Measurements from ENCODE around the gene SAMHD1.
"Not testable (repeated sequence)": the region's sequence is repeated elsewhere in the genome, so short reads cannot be mapped to it uniquely, and the experiment has no call there.

Gene SAMHD1

GRCh38 chr20:36917943-36918342, 33.6 kb downstream of the SAMHD1 start:
- FAIRE-seq = no peak
- no peak for DNase-seq (ENCODE audit: low spot score)

GRCh38 chr20:36917240-36917639, 34.3 kb downstream of the SAMHD1 start:
- FAIRE-seq = no peak

GRCh38 chr20:36916199-36916598, 35.3 kb downstream of the SAMHD1 start:
- DNase-seq (ENCODE audit: low spot score) (no peak), FAIRE-seq (no peak)

More at GRCh38 chr20:36917240-36917639, 34.3 kb downstream of the SAMHD1 start:
- no peak for DNase-seq (ENCODE audit: low spot score)

GRCh38 chr20:36908603-36909002, 42.9 kb downstream of the SAMHD1 start:
- FAIRE-seq (no peak), DNase-seq (ENCODE audit: low spot score) (no peak)

DNA sequence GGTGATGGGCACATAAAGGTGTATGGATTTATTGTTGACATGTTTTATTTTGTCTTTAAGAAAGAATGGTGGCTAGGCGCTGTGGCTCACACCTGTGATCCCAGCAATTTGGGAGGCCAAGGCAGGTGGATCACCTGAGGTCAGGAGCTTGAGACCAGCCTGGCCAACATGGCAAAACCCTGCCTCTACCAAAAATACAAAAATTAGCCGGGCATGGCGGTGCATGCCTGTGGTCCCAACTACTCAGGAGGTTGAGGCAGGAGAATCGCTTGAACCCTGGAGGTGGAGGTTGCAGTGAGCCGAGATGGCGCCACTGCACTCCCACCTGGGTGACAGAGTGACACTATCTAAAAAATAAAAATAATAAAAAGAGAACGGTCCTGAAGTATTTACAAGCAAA, 45.4 kb downstream of the SAMHD1 start:
- FAIRE-seq; DNase-seq (ENCODE audit: low spot score): not testable (repeated sequence)

DNA sequence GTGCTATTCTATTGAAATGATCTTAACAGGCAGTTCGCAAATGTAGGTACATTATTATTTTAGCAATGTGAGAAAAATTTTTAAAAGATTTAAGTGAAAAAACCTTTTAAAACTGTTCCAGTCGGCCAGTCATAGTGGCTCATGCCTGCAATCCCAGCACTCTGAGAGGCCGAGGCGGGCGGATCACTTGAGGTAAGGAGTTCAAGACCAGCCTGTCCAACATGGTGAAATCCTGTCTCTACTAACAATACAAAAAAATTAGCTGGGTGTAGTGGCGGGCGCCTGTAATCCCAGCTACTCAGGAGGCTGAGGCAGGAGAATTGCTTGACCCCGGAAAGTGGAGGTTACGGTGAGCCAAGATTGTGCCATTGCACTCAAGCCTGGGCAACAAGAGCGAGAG, 45.9 kb downstream of the SAMHD1 start:
- DNase-seq (ENCODE audit: low spot score); FAIRE-seq: not testable (repeated sequence)

GRCh38 chr20:36904690-36905089, 46.8 kb downstream of the SAMHD1 start:
- DNase-seq (ENCODE audit: low spot score) (no peak), FAIRE-seq (no peak)

DNA sequence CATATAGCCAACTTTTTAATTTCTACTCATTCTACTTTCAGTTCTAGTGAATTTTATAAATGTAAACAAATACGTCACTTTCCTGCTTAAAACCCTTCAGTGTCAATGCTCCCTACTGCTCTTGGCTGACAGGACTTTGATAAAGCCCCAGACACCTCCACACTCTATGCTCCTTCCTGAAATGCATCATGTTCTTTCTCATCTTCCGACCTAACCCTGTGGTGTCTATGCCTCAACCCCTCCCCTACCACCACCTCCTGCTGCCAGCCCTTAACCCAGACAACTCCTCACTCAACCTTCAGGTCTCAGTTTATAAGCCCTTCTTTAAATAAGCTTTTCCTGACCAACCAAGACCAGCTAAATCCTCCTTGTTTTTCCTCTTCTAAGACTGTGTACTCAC, 56.5 kb downstream of the SAMHD1 start:
- DNase-seq (ENCODE audit: low spot score) = no peak
- no peak for FAIRE-seq

GRCh38 chr20:36893801-36894200, 57.7 kb downstream of the SAMHD1 start:
- no peak for FAIRE-seq
- DNase-seq (ENCODE audit: low spot score) = no peak

- no peak for DNase-seq (ENCODE audit: low spot score)
These were observed 60.3 kb downstream of the SAMHD1 start for GRCh38 chr20:36891211-36891610.

DNA sequence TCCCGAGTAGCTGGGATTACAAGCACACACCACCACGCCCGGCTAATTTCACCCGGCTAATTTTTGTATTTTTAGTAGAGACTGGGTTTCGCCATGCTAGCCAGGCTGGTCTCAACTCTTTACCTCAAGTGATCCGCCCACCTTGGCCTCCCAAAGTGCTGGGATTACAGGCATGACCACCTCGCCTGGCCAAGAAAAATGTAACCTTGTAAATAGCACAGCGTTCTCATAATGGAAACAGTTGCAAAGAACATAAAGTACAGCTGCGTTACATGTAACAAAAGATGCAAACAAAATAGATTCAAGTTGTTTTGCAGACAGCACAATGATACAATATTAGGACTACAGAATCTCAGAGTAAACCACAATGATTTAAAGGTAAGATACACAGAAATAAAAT, 60.9 kb downstream of the SAMHD1 start:
- no peak for DNase-seq (ENCODE audit: low spot score)
- FAIRE-seq = no peak

More at GRCh38 chr20:36891211-36891610, 60.3 kb downstream of the SAMHD1 start:
- FAIRE-seq = no peak

DNA sequence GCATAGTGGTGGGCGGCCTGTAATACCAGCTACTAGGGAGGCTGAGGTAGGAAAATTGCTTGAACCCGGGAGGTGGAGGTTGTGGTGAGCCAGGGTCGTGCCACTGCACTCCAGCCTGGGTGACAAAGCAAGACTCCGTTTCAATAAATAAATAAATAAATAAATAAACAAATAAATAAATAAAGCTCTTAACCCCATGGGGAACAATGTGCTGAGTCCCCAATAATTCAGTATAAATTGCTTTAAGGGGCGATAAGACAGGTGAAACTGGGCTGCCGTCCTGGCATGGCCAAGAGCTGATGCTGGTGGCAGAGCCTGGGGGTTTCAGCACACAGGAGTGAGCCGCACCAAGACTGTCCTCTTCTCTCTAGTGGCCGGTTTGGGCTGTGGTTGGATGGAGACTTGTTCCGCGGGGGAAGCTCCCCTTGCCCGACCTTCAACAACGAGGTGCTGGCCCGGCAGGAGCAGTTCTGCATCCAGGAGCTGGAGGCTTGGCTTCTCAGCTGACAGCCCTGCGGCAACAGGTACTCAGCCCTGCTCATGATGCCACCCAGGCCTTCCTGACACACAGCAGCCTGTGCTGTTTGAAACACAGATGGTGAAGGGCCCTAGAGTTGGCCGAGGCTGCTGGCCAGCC, 62.5 kb downstream of the SAMHD1 start:
- no peak for FAIRE-seq
- DNase-seq (ENCODE audit: low spot score) = no peak

- no peak for DNase-seq (ENCODE audit: low spot score)
- FAIRE-seq = no peak
These were observed 63.8 kb downstream of the SAMHD1 start for GRCh38 chr20:36887752-36888090.

GRCh38 chr20:36886859-36887751, 64.4 kb downstream of the SAMHD1 start:
- DNase-seq (ENCODE audit: low spot score) = peak; percentile 69
- peak; percentile 31 for FAIRE-seq

- DNase-seq (ENCODE audit: low spot score) (no peak), FAIRE-seq (no peak)
These were observed 66.2 kb downstream of the SAMHD1 start for GRCh38 chr20:36885356-36885755.

- FAIRE-seq = no peak
- DNase-seq (ENCODE audit: low spot score) = no peak
These were observed 67.5 kb downstream of the SAMHD1 start for GRCh38 chr20:36883977-36884535.

GRCh38 chr20:36881888-36882287, 69.6 kb downstream of the SAMHD1 start:
- FAIRE-seq (no peak), DNase-seq (ENCODE audit: low spot score) (peak; percentile 54)

DNA sequence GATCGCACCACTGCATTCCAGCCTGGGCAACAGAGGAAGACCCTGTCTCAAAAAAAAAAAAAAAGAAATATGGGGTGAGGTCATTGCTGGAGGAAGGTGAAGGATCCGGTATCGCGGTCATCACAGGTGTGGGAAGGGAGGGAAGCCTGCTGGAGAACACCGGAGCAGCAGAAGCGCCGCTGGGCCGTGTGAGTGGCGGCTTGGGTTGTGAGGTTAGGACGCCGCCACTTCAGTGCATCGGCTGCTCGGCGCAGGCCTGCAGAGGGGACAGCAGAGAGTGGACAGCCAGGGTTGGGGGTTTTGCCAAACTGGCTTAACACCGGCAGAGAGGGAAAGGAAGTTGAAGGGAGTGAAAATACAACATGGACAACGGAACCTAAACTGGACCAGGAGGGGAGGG, 70.2 kb downstream of the SAMHD1 start:
- FAIRE-seq (no peak), DNase-seq (ENCODE audit: low spot score) (no peak)

DNA sequence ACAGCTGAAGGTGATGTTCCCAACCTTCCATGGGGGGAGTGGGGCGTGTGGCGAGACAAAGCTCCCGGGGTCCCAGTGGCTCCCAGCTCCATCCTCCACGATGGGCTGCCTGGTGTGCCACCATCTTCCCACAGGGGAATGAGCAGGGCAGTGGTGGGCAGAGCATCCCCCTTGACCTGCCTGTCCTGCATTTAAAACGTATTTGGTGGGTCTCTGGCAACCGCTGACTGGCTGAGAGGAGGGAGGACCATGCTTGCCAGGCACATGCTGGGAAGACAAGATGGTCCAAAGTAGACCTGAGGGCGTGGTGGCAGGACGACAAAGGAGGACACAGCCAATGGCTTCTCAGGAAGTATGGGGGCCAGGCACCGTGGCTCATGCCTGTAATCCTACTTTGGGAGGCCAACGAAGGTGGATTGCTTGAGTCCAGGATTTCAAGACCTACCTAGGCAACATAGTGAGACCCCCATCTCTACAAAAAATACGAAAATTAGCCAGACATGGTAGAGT, 70.7 kb downstream of the SAMHD1 start:
- FAIRE-seq (no peak), DNase-seq (ENCODE audit: low spot score) (no peak)

GRCh38 chr20:36878941-36879340, 72.6 kb downstream of the SAMHD1 start:
- DNase-seq (ENCODE audit: low spot score) = no peak
- no peak for FAIRE-seq

- DNase-seq (ENCODE audit: low spot score) (no peak), FAIRE-seq (no peak)
These were observed 75.1 kb downstream of the SAMHD1 start for GRCh38 chr20:36876473-36876833.
